Nasal cavity respiratory epithelium epithelial cell of viscerocranial mucosa (primary cell): Measurements from ENCODE around the gene ADGRA3. TPM values are rescaled to one million over a fixed set of nuclear protein-coding genes. Genes with fewer than 3 reads are reported as not detected.

Source experiments
- total RNA-seq: library from RNA; depleted of rRNA; stranded (reverse); fragments of >200 nt; gene quantifications from 2 replicates; pipeline ENCODE4 v1.2.3, GENCODE V29; 2014

Gene ADGRA3
- 37.6 and 85.1 TPM in 2 replicates for total RNA-seq

GRCh38 chr4:22515888-22516541 lies at the start of gene ADGRA3:
TSS of gene ADGRA3 (minus strand) at chr4:22516066. CDS start at chr4:22515784, 282 bp downstream.

Other genes with a start within 250 kb of the ADGRA3 start
- gene GBA3, start 176.9 kb upstream of the ADGRA3 start, total RNA-seq: 0.34 TPM in 1 of 2 replicates, not detected in the other